Measurements from ENCODE around the gene CPNE6. TPM values are rescaled to one million over a fixed set of nuclear protein-coding genes. Genes with fewer than 3 reads are reported as not detected.

CPNE6 gene
- total RNA-seq, 1 experiment from 2014 or later = not detected

- H3K36me3 ChIP-seq (ENCODE audit: low read depth, low read length) = no peaks in the 10 kb centered on the region
- TF ChIP-seq CTCF (conservative IDR thresholded peaks at IDR 0.05; ENCODE audit: low read depth, low read length) = no peak
- no peak for TF ChIP-seq EZH2phosphoT487 (IDR thresholded peaks at IDR 0.05; ENCODE audit: borderline replicate concordance, low read length)
- TF ChIP-seq EZH2 (IDR thresholded peaks at IDR 0.05; ENCODE audit: low read length, unreplicated experiment) = no peak
- DNase-seq (no peak), ATAC-seq (no peak)
- H3K4me1 ChIP-seq (ENCODE audit: insufficient read depth, low read length) = no peaks in the 10 kb centered on the region
- no peaks in the 10 kb centered on the region for H3K9me3 ChIP-seq (ENCODE audit: low read length)
- H3K9ac ChIP-seq (ENCODE audit: low read length) = no peak overlapping the region
- no peaks in the 10 kb centered on the region for H3F3A ChIP-seq (ENCODE audit: low read length, unreplicated experiment)
- no peaks in the 10 kb centered on the region for H3K9me2 ChIP-seq (replicated peaks; ENCODE audit: low read length)
- ChIA-PET POLR2A (ENCODE audit: unreplicated experiment) (no interaction called here), CTCF (no interaction called here)
- H3K4me3 ChIP-seq (ENCODE audit: low read length) = no peak overlapping the region
- no peaks in the 10 kb centered on the region for H4K20me1 ChIP-seq (ENCODE audit: low read length)
- H3K27ac ChIP-seq (ENCODE audit: low read length) = no peak overlapping the region
- intact Hi-C loops (cut with micrococcal nuclease) = no loop called here
- no peak overlapping the region for H3K4me2 ChIP-seq (ENCODE audit: low read length)
- H3K79me2 ChIP-seq (ENCODE audit: low read length) = no peaks in the 10 kb centered on the region
- peaks cover 14% of the 10 kb centered on the region; the same call in 1 of the 2 replicates for H3K27me3 ChIP-seq (ENCODE audit: low read length)
- BruUV-seq (replicated peaks) = no TSS peak
- no peak overlapping the region for H2AFZ ChIP-seq (ENCODE audit: low read length)
Measured at GRCh38 chr14:24072436-24072835, 1.1 kb downstream of the CPNE6 start.

- TF ChIP-seq EZH2 (IDR thresholded peaks at IDR 0.05; ENCODE audit: low read length, unreplicated experiment) (no peak), CTCF (conservative IDR thresholded peaks at IDR 0.05; ENCODE audit: low read depth, low read length) (no peak)
- Histone ChIP-seq H4K20me1 (ENCODE audit: low read length) (no peaks in the 10 kb centered on the region), H2AFZ (ENCODE audit: low read length) (no peak overlapping the region), H3K4me3 (ENCODE audit: low read length) (no peak overlapping the region), H3K36me3 (ENCODE audit: low read depth, low read length) (no peaks in the 10 kb centered on the region), H3K27ac (ENCODE audit: low read length) (no peak overlapping the region), H3K4me2 (ENCODE audit: low read length) (no peak overlapping the region), H3K4me1 (ENCODE audit: insufficient read depth, low read length) (no peaks in the 10 kb centered on the region), H3K27me3 (ENCODE audit: low read length) (peaks cover 14% of the 10 kb centered on the region; the same call in 1 of the 2 replicates), H3F3A (ENCODE audit: low read length, unreplicated experiment) (no peaks in the 10 kb centered on the region), H3K9ac (ENCODE audit: low read length) (no peak overlapping the region), H3K9me3 (ENCODE audit: low read length) (no peaks in the 10 kb centered on the region), H3K79me2 (ENCODE audit: low read length) (no peaks in the 10 kb centered on the region), H3K9me2 (replicated peaks; ENCODE audit: low read length) (no peaks in the 10 kb centered on the region)
- intact Hi-C loops (cut with micrococcal nuclease) = no loop called here
- no TSS peak for BruUV-seq (replicated peaks)
- ChIA-PET POLR2A (ENCODE audit: unreplicated experiment) (no interaction called here), CTCF (interaction anchor here (0.5 kb wide), 1 partner anchor 867 kb away, joined by 4 read pairs; no protein-coding TSS in a partner anchor)
- ATAC-seq (no peak), DNase-seq (no peak)
Measured at GRCh38 chr14:24072881-24073877, 1.8 kb downstream of the CPNE6 start.

All from PC-3 (cell line).